ENCODE data around the gene XRCC3. TPM values are rescaled to one million over a fixed set of nuclear protein-coding genes. Genes with fewer than 3 reads are reported as not detected.

Gene XRCC3
- total and polyA plus RNA-seq, 2 experiments from 2014 or later = 7.7 to 9.1 TPM

- TF ChIP-seq CTCF (IDR thresholded peaks at IDR 0.05; ENCODE audit: poor library complexity) (no peak), EZH2 (IDR thresholded peaks at IDR 0.05; ENCODE audit: borderline replicate concordance) (no peak), EZH2phosphoT487 (IDR thresholded peaks at IDR 0.05; ENCODE audit: low read depth, severe bottlenecking, unreplicated experiment) (no peak)
- Histone ChIP-seq H4K20me1 (ENCODE audit: insufficient read depth, poor library complexity, severe bottlenecking) (no peaks in the 10 kb centered on the region), H3K27me3 (no peaks in the 10 kb centered on the region), H3K4me1 (ENCODE audit: insufficient read depth) (no peaks in the 10 kb centered on the region), H3K27ac (no peak overlapping the region), H3K36me3 (replicated peaks; ENCODE audit: insufficient read depth, low read depth) (no peaks in the 10 kb centered on the region), H3K4me3 (no peak overlapping the region), H3K9me3 (ENCODE audit: low read depth) (no peaks in the 10 kb centered on the region), H2AFZ (no peak overlapping the region), H3K9me2 (replicated peaks; ENCODE audit: insufficient read depth) (no peaks in the 10 kb centered on the region), H3K79me2 (no peaks in the 10 kb centered on the region), H3K4me2 (no peak overlapping the region)
- DNase-seq (ENCODE audit: low spot score) = no peak
- 90% methylated on average over 10 of the region's 10 CpGs for WGBS (ENCODE audit: low lambda C conversion rate, missing lambda C conversion rate)
Measured at GRCh38 chr14:103746701-103747100, 31.4 kb upstream of the XRCC3 start.

DNA sequence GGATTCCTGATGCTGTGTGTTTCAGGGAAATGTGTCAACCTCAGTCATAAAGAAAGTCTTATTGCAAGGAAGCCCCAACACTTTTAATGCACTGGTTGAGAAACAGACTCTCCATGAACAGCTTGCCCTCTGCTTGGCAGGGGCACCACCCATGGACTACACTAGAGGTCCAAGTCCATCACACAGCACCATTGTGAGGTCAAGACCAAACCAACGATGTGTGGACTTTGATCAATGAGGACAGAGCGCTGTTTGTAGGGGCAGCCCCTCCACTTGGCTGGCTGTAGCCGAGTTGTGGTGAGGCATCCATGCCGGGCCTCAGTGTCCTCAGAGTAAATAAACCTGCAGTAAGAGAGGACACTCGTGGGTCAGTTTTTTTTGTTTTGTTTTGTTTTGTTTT is 30.2 kb upstream of the XRCC3 start:
- Histone ChIP-seq H3K4me2 (no peak overlapping the region), H3K9me2 (replicated peaks; ENCODE audit: insufficient read depth) (no peaks in the 10 kb centered on the region), H4K20me1 (ENCODE audit: insufficient read depth, poor library complexity, severe bottlenecking) (no peaks in the 10 kb centered on the region), H3K4me3 (no peak overlapping the region), H3K36me3 (replicated peaks; ENCODE audit: insufficient read depth, low read depth) (no peaks in the 10 kb centered on the region), H3K27me3 (no peaks in the 10 kb centered on the region), H2AFZ (no peak overlapping the region), H3K4me1 (ENCODE audit: insufficient read depth) (no peaks in the 10 kb centered on the region), H3K27ac (no peak overlapping the region), H3K79me2 (no peaks in the 10 kb centered on the region), H3K9me3 (ENCODE audit: low read depth) (no peaks in the 10 kb centered on the region)
- DNase-seq (ENCODE audit: low spot score) = no peak
- WGBS (ENCODE audit: low lambda C conversion rate, missing lambda C conversion rate) = 87% methylated on average over 5 of the region's 5 CpGs
- TF ChIP-seq EZH2 (IDR thresholded peaks at IDR 0.05; ENCODE audit: borderline replicate concordance) (no peak), CTCF (IDR thresholded peaks at IDR 0.05; ENCODE audit: poor library complexity) (no peak), EZH2phosphoT487 (IDR thresholded peaks at IDR 0.05; ENCODE audit: low read depth, severe bottlenecking, unreplicated experiment) (no peak)

DNA sequence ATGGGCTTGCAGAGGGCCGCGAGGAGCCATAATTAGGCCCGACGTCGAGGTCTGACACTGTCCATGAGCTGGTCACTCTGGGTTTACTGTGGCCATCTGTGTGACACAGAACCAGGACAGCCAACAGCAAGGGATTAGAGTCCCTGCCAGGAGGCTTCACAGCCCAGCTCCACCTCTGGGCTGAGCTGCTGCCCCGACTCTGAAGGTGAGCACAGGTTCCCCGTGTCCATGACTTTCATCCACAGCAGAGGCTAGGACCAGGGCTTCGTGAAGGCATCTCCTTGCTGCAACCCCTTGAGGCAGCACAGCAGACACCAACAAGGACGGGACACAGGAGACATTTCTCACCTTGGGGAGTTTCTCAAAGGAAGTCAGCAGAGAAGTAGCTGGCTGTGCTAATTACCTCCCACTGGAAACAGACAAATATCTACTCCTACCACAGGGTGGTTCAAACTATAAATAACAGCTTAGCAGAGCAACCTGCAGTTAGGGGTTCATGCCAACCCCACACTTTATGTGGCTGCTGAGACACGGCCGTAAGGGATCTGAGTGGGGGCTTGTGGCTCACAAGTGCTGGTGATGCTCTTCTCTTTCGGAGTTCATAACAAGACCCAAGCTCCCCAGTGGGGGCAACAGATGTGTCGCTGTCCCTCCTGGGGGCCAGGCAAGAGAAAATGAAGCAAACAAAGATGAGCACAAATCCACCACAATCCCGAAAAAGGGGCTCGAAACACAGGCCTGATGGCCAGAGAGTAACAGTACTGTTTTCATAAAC is 29.6 kb upstream of the XRCC3 start:
- DNase-seq (ENCODE audit: low spot score) = peak; percentile 1
- Histone ChIP-seq H4K20me1 (ENCODE audit: insufficient read depth, poor library complexity, severe bottlenecking) (no peaks in the 10 kb centered on the region), H3K9me3 (ENCODE audit: low read depth) (no peaks in the 10 kb centered on the region), H3K27me3 (no peaks in the 10 kb centered on the region), H3K79me2 (no peaks in the 10 kb centered on the region), H3K4me2 (no peak overlapping the region), H3K4me3 (no peak overlapping the region), H3K9me2 (replicated peaks; ENCODE audit: insufficient read depth) (no peaks in the 10 kb centered on the region), H3K27ac (no peak overlapping the region), H2AFZ (no peak overlapping the region), H3K4me1 (ENCODE audit: insufficient read depth) (no peaks in the 10 kb centered on the region), H3K36me3 (replicated peaks; ENCODE audit: insufficient read depth, low read depth) (no peaks in the 10 kb centered on the region)
- 89% methylated on average over 15 of the region's 15 CpGs for WGBS (ENCODE audit: low lambda C conversion rate, missing lambda C conversion rate)
- TF ChIP-seq EZH2phosphoT487 (IDR thresholded peaks at IDR 0.05; ENCODE audit: low read depth, severe bottlenecking, unreplicated experiment) (no peak), CTCF (IDR thresholded peaks at IDR 0.05; ENCODE audit: poor library complexity) (no peak), EZH2 (IDR thresholded peaks at IDR 0.05; ENCODE audit: borderline replicate concordance) (no peak)
